HepG2 (cell line): ENCODE results near the gene C1GALT1. TPM values are rescaled to one million over a fixed set of nuclear protein-coding genes. Genes with fewer than 3 reads are reported as not detected.
A peak's percentile ranks its signal among the peaks of the same experiment; 100 is the strongest.

ENCODE experiments used
- AGO2 ChIP-seq: fragments of 200-400 bp; formaldehyde crosslinking; optimal IDR thresholded peaks from 2 replicates; pipeline ENCODE3; 2017; ENCODE audit warnings: mild to moderate bottlenecking, low read depth, low read length, moderate library complexity
- ARNT2 ChIP-seq: sonication (generic); formaldehyde crosslinking; IDR thresholded peaks from 2 replicates; pipeline ENCODE4 v1.8.0; 2022; ENCODE audit warnings: mild to moderate bottlenecking, low read depth, missing genetic modification reagents, moderate library complexity
- ATM ChIP-seq: fragments of 450-650 bp; IDR thresholded peaks from 2 replicates; pipeline ENCODE4 v1.7.1; 2017; ENCODE audit warnings: mild to moderate bottlenecking, borderline replicate concordance
- GLI4 ChIP-seq: sonication (generic); formaldehyde crosslinking; IDR thresholded peaks from 2 replicates; pipeline ENCODE4 v1.5.1; 2020; ENCODE audit warnings: missing genetic modification reagents, mild to moderate bottlenecking, moderate library complexity, borderline replicate concordance
- IKZF1 ChIP-seq: fragments of 450-650 bp; IDR thresholded peaks from 2 replicates; pipeline ENCODE4 v1.7.1; 2016
- ISL2 ChIP-seq: sonication (generic); formaldehyde crosslinking; IDR thresholded peaks from 2 replicates; pipeline ENCODE4 v1.5.0; 2020; ENCODE audit warnings: missing genetic modification reagents
- LCORL ChIP-seq, 2 experiments: fragments of 450-650 bp in 1 of 2; sonication (generic) in 1 of 2; formaldehyde crosslinking in 1 of 2; IDR thresholded peaks; 2 replicates each; pipeline versions ENCODE4 v1.5.0 to v1.6.1; 2017 to 2020; ENCODE audit warnings: antibody characterized with exemption in 1 of 2, missing genetic modification reagents in 1 of 2
- PTBP1 ChIP-seq: fragments of 200-400 bp; formaldehyde crosslinking; IDR thresholded peaks from 2 replicates; pipeline ENCODE4 v1.6.1; 2018; ENCODE audit warnings: low read length, low read depth; ENCODE audit not compliant: poor library complexity, severe bottlenecking
- ZNF329 ChIP-seq: sonication (generic); formaldehyde crosslinking; IDR thresholded peaks from 2 replicates; pipeline ENCODE4 v1.9.0; 2021; ENCODE audit warnings: low read depth, mild to moderate bottlenecking, missing genetic modification reagents
- ZNF607 ChIP-seq: sonication (generic); formaldehyde crosslinking; IDR thresholded peaks from 2 replicates; pipeline ENCODE4 v1.5.1; 2020; ENCODE audit warnings: missing genetic modification reagents, mild to moderate bottlenecking, borderline replicate concordance
- polyA plus RNA-seq, 8 experiments: library from polyadenylated mRNA; depleted of rRNA in 3 of 8; stranded (reverse) in 7 of 8; unstranded in 1 of 8; fragments of >200 nt; fragmentation: Illumina TruSeq in 4 of 8; extraction: Trizol in 4 of 8; gene quantifications; 2 replicates each; pipeline versions ENCODE4 v1.2.1 to v1.2.3, GENCODE V29; 2011 to 2016; ENCODE audit warnings: low read depth in 4 of 8, missing spikeins in 1 of 8, mixed read lengths in 1 of 8; ENCODE audit not compliant: insufficient read depth in 1 of 8
- total RNA-seq, 5 experiments: library from RNA; depleted of rRNA; stranded (reverse); fragments of >200 nt; fragmentation: Illumina TruSeq; extraction: Trizol; gene quantifications; 2 replicates each; pipeline ENCODE4 v1.2.3, GENCODE V29; 2016; ENCODE audit warnings: low read depth in 1 of 5
- TF ChIP-seq, protein P1 (sequence below): sonication (generic); formaldehyde crosslinking; IDR thresholded peaks from 2 replicates; pipeline ENCODE4 v1.4.0; 2020; ENCODE audit warnings: low read depth, missing genetic modification reagents
- TF ChIP-seq, protein P2 (sequence below): sonication (generic); formaldehyde crosslinking; IDR thresholded peaks from 2 replicates; pipeline ENCODE4 v1.9.0; 2021; ENCODE audit warnings: missing genetic modification reagents, mild to moderate bottlenecking, borderline replicate concordance
- TF ChIP-seq, protein P3 (sequence below): sonication (generic); formaldehyde crosslinking; conservative IDR thresholded peaks from 2 replicates; pipeline ENCODE4 v1.4.0; 2020; ENCODE audit warnings: mild to moderate bottlenecking, missing genetic modification reagents, moderate library complexity

C1GALT1 gene
- total and polyA plus RNA-seq, 2 of the 13 experiments (the other 11 are each of a cell fraction or from before 2014, with no cell fraction given) = 57.1 to 65.9 TPM

GRCh38 chr7:7183061-7183837 is 905 bp downstream of the C1GALT1 start (continued):
- TF ChIP-seq ATM = no peak
- TF ChIP-seq AGO2 = peak; percentile 94
- TF ChIP-seq, protein P1, sequence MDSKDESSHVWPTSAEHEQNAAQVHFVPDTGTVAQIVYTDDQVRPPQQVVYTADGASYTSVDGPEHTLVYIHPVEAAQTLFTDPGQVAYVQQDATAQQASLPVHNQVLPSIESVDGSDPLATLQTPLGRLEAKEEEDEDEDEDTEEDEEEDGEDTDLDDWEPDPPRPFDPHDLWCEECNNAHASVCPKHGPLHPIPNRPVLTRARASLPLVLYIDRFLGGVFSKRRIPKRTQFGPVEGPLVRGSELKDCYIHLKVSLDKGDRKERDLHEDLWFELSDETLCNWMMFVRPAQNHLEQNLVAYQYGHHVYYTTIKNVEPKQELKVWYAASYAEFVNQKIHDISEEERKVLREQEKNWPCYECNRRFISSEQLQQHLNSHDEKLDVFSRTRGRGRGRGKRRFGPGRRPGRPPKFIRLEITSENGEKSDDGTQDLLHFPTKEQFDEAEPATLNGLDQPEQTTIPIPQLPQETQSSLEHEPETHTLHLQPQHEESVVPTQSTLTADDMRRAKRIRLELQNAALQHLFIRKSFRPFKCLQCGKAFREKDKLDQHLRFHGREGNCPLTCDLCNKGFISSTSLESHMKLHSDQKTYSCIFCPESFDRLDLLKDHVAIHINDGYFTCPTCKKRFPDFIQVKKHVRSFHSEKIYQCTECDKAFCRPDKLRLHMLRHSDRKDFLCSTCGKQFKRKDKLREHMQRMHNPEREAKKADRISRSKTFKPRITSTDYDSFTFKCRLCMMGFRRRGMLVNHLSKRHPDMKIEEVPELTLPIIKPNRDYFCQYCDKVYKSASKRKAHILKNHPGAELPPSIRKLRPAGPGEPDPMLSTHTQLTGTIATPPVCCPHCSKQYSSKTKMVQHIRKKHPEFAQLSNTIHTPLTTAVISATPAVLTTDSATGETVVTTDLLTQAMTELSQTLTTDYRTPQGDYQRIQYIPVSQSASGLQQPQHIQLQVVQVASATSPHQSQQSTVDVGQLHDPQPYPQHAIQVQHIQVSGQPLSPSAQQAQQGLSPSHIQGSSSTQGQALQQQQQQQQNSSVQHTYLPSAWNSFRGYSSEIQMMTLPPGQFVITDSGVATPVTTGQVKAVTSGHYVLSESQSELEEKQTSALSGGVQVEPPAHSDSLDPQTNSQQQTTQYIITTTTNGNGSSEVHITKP (CRISPR knock-in tag) = peak; percentile 9; the same call in 1 of the 2 replicates
- no peak for TF ChIP-seq ISL2 (CRISPR knock-in tag)
- TF ChIP-seq, protein P2, sequence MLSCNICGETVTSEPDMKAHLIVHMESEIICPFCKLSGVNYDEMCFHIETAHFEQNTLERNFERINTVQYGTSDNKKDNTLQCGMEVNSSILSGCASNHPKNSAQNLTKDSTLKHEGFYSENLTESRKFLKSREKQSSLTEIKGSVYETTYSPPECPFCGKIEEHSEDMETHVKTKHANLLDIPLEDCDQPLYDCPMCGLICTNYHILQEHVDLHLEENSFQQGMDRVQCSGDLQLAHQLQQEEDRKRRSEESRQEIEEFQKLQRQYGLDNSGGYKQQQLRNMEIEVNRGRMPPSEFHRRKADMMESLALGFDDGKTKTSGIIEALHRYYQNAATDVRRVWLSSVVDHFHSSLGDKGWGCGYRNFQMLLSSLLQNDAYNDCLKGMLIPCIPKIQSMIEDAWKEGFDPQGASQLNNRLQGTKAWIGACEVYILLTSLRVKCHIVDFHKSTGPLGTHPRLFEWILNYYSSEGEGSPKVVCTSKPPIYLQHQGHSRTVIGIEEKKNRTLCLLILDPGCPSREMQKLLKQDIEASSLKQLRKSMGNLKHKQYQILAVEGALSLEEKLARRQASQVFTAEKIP (CRISPR knock-in tag) = no peak
- TF ChIP-seq LCORL (IDR thresholded peaks at IDR 0.05) = no peak
- 0 out of 2 replicates have a peak, but pooled peaks have one; percentile 16 for TF ChIP-seq LCORL (CRISPR knock-in tag; IDR thresholded peaks at IDR 0.05)
- no peak for TF ChIP-seq IKZF1
- no peak for TF ChIP-seq PTBP1
- TF ChIP-seq, protein P3, sequence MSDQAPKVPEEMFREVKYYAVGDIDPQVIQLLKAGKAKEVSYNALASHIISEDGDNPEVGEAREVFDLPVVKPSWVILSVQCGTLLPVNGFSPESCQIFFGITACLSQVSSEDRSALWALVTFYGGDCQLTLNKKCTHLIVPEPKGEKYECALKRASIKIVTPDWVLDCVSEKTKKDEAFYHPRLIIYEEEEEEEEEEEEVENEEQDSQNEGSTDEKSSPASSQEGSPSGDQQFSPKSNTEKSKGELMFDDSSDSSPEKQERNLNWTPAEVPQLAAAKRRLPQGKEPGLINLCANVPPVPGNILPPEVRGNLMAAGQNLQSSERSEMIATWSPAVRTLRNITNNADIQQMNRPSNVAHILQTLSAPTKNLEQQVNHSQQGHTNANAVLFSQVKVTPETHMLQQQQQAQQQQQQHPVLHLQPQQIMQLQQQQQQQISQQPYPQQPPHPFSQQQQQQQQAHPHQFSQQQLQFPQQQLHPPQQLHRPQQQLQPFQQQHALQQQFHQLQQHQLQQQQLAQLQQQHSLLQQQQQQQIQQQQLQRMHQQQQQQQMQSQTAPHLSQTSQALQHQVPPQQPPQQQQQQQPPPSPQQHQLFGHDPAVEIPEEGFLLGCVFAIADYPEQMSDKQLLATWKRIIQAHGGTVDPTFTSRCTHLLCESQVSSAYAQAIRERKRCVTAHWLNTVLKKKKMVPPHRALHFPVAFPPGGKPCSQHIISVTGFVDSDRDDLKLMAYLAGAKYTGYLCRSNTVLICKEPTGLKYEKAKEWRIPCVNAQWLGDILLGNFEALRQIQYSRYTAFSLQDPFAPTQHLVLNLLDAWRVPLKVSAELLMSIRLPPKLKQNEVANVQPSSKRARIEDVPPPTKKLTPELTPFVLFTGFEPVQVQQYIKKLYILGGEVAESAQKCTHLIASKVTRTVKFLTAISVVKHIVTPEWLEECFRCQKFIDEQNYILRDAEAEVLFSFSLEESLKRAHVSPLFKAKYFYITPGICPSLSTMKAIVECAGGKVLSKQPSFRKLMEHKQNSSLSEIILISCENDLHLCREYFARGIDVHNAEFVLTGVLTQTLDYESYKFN (CRISPR knock-in tag) = no peak
- TF ChIP-seq ZNF607 (CRISPR knock-in tag) = 0 out of 2 replicates have a peak, but pooled peaks have one; percentile 17
- peak; percentile 2; the same call in 1 of the 2 replicates for TF ChIP-seq ARNT2 (CRISPR knock-in tag)
- 0 out of 2 replicates have a peak, but pooled peaks have one; percentile 4 for TF ChIP-seq ZNF329 (CRISPR knock-in tag)
- no peak for TF ChIP-seq GLI4
